ENCODE results near the gene BAHD1.

Gene BAHD1

GRCh38 chr15:40418126-40418525 lies 22.6 kb upstream of the BAHD1 start:
- DNase-seq (ENCODE audit: low read depth in 1 of 2, low spot score in 1 of 2): no peak
- no peak overlapping the region for H3K4me3 ChIP-seq (replicated peaks; ENCODE audit: insufficient read depth, low read length)
- no peaks in the 10 kb centered on the region for H3K27me3 ChIP-seq (ENCODE audit: insufficient read depth, poor library complexity, severe bottlenecking)
- no peak overlapping the region for H3K27ac ChIP-seq (replicated peaks)
- TF ChIP-seq POLR2AphosphoS5 (IDR thresholded peaks at IDR 0.05; ENCODE audit: low read depth) (no peak), REST (IDR thresholded peaks at IDR 0.05; ENCODE audit: insufficient replicate concordance, low read depth) (no peak), SPI1 (IDR thresholded peaks at IDR 0.05; ENCODE audit: borderline replicate concordance, low read depth) (no peak), GABPA (IDR thresholded peaks at IDR 0.05; ENCODE audit: low read depth) (no peak), CTCF (IDR thresholded peaks at IDR 0.05; ENCODE audit: insufficient read depth, low read length) (no peak)

DNA sequence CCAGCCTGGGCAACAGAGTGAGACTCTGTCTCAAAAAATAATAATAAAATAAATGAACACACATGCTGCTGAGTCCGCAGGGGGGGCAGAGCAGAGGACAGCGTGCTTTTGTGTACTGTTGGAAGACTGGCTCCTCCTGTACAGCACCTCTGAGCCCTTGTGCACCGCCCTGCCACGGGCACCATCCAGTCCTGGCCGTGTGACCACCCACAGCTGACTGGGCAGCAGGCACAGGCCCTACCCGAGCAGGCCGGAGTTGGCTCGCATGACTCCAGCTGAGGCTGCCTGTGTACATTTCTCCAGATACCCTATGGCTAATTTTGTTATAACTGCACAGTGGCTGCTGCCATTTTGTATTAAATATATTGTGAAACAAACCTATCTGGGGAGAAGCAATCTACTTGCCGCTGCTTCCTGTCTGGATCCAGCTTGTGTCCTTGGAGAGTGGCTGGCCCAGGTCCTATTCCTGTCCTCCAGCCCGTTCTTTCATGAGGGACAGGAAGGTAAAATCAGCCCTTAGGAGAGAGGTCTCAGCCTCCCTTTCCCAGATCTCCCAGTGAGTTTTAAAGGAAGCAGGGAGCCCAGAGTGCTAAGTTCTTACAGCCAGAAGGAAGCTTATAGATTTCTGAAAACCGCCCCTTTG lies 20.6 kb upstream of the BAHD1 start:
- H3K4me3 ChIP-seq (replicated peaks; ENCODE audit: insufficient read depth, low read length): no peak overlapping the region
- DNase-seq (ENCODE audit: low read depth in 1 of 2, low spot score in 1 of 2): no peak
- TF ChIP-seq GABPA (IDR thresholded peaks at IDR 0.05; ENCODE audit: low read depth) (no peak), POLR2AphosphoS5 (IDR thresholded peaks at IDR 0.05; ENCODE audit: low read depth) (no peak), REST (IDR thresholded peaks at IDR 0.05; ENCODE audit: insufficient replicate concordance, low read depth) (no peak), CTCF (IDR thresholded peaks at IDR 0.05; ENCODE audit: insufficient read depth, low read length) (no peak), SPI1 (IDR thresholded peaks at IDR 0.05; ENCODE audit: borderline replicate concordance, low read depth) (no peak)
- no peaks in the 10 kb centered on the region for H3K27me3 ChIP-seq (ENCODE audit: insufficient read depth, poor library complexity, severe bottlenecking)
- no peak overlapping the region for H3K27ac ChIP-seq (replicated peaks)

- Histone ChIP-seq H3K27me3 (ENCODE audit: insufficient read depth, poor library complexity, severe bottlenecking) (no peaks in the 10 kb centered on the region), H3K27ac (replicated peaks) (no peak overlapping the region), H3K4me3 (replicated peaks; ENCODE audit: insufficient read depth, low read length) (no peak overlapping the region)
- no peak for TF ChIP-seq REST (IDR thresholded peaks at IDR 0.05; ENCODE audit: insufficient replicate concordance, low read depth)
- TF ChIP-seq GABPA (IDR thresholded peaks at IDR 0.05; ENCODE audit: low read depth): no peak
- TF ChIP-seq SPI1 (IDR thresholded peaks at IDR 0.05; ENCODE audit: borderline replicate concordance, low read depth): no peak
- no peak for DNase-seq (ENCODE audit: low read depth in 1 of 2, low spot score in 1 of 2)
These were observed 20.0 kb upstream of the BAHD1 start for GRCh38 chr15:40420793-40421192.
